Nephron progenitor cell (in vitro differentiated cells): ENCODE data around the gene TNRC6B.
"Not testable (repeated sequence)": the region's sequence is repeated elsewhere in the genome, so short reads cannot be mapped to it uniquely, and the experiment has no call there.

ENCODE experiments used
- DNase-seq: peaks from one replicate; pipeline ENCODE4 v3.0.0; 2021
- H3K27ac Mint-ChIP-seq: 2 replicates; pipeline ENCODE4 v1.8.0; 2021; ENCODE audit warnings: mild to moderate bottlenecking, moderate library complexity, mixed read lengths
- H3K27me3 Mint-ChIP-seq: 2 replicates; pipeline ENCODE4 v1.8.0; 2021; ENCODE audit warnings: mild to moderate bottlenecking, low read depth, mixed read lengths; ENCODE audit not compliant: poor library complexity
- H3K36me3 Mint-ChIP-seq: 2 replicates; pipeline ENCODE4 v1.8.0; 2021; ENCODE audit warnings: low read depth, mixed read lengths
- H3K4me1 Mint-ChIP-seq: 2 replicates; pipeline ENCODE4 v1.8.0; 2021; ENCODE audit warnings: mixed read lengths
- H3K4me3 Mint-ChIP-seq: 2 replicates; pipeline ENCODE4 v1.8.0; 2021; ENCODE audit warnings: mild to moderate bottlenecking, moderate library complexity, mixed read lengths
- H3K9me3 Mint-ChIP-seq: 2 replicates; pipeline ENCODE4 v1.8.0; 2021; ENCODE audit warnings: mild to moderate bottlenecking, moderate library complexity, mixed read lengths
- CTCF ChIP-seq: fragments of 200-600 bp; sonication (generic); IDR thresholded peaks from 2 replicates; pipeline ENCODE4 v1.5.0; 2021; ENCODE audit warnings: antibody characterized with exemption

Gene TNRC6B

DNA sequence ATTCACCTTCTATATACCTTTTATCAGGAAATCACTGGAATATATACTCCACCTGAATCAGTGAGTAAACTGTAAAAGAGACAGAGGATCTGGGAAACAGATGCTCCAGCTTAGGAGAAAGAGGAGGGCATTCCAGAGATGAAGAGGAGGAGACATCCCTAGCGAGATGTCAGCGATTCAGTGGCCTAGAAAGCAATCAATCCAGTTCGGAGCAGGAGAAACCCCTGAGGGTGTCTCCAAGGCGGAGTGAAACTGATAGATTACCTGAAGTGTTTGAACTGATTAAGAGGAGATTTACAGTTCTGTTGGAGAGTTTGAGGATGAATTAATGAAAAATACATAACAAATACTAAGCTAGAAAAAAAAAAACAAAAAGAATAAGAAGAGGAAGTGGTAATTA is 24.5 kb upstream of the TNRC6B start:
- H3K27ac Mint-ChIP-seq = no peak overlapping the region
- TF ChIP-seq CTCF = no peak
- H3K9me3 Mint-ChIP-seq = peaks cover 6% of the 10 kb centered on the region
- peaks cover 4% of the 10 kb centered on the region for H3K27me3 Mint-ChIP-seq
- H3K4me1 Mint-ChIP-seq = peaks cover 13% of the 10 kb centered on the region
- peak; percentile 8 for DNase-seq
- no peak overlapping the region for H3K4me3 Mint-ChIP-seq
- H3K36me3 Mint-ChIP-seq = peaks cover 41% of the 10 kb centered on the region

GRCh38 chr22:40153705-40154104 is 24.0 kb upstream of the TNRC6B start:
- no peak for TF ChIP-seq CTCF
- DNase-seq = no peak
- peaks cover 38% of the 10 kb centered on the region for H3K36me3 Mint-ChIP-seq
- H3K9me3 Mint-ChIP-seq = peaks cover 6% of the 10 kb centered on the region
- peaks cover 13% of the 10 kb centered on the region for H3K4me1 Mint-ChIP-seq
- no peak overlapping the region for H3K4me3 Mint-ChIP-seq
- H3K27me3 Mint-ChIP-seq = no peaks in the 10 kb centered on the region
- H3K27ac Mint-ChIP-seq = no peak overlapping the region

DNA sequence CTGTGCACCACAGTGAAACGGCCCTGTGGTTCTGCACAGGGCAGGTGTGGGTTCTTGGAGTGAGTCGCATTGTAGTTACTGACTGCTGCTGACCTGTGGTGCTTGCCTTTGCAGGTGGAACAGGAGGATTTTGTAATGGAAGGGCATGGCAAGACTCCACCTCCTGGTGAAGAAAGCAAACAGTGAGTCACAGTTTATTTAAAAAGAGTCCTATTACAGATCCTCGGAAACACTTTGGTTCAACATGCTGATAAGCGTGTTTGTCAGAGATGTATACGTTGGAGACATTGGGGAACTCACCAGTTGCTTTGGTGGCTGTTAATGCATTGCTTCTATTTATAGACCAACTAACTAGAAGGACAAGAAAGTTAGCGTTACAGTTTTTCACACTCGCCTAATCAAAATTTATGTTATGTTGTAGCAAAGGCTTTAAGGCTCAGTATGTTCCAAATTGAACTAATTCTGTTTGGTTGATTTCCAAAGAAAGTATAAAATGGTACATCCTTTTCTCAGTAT is 21.7 kb upstream of the TNRC6B start:
- DNase-seq = no peak
- Mint-ChIP-seq H3K27me3 (peaks cover 2% of the 10 kb centered on the region), H3K9me3 (peaks cover 9% of the 10 kb centered on the region), H3K4me3 (no peak overlapping the region), H3K27ac (peak overlapping the region; percentile 65), H3K36me3 (peaks cover 37% of the 10 kb centered on the region), H3K4me1 (peaks cover 13% of the 10 kb centered on the region)
- TF ChIP-seq CTCF = no peak

- H3K4me3 Mint-ChIP-seq, H3K27me3 Mint-ChIP-seq, H3K27ac Mint-ChIP-seq, H3K9me3 Mint-ChIP-seq, DNase-seq: not testable (repeated sequence)
- Mint-ChIP-seq H3K4me1 (peaks cover 13% of the 10 kb centered on the region), H3K36me3 (peaks cover 40% of the 10 kb centered on the region)
Observed at GRCh38 chr22:40156682-40157081, 21.0 kb upstream of the TNRC6B start.

DNA sequence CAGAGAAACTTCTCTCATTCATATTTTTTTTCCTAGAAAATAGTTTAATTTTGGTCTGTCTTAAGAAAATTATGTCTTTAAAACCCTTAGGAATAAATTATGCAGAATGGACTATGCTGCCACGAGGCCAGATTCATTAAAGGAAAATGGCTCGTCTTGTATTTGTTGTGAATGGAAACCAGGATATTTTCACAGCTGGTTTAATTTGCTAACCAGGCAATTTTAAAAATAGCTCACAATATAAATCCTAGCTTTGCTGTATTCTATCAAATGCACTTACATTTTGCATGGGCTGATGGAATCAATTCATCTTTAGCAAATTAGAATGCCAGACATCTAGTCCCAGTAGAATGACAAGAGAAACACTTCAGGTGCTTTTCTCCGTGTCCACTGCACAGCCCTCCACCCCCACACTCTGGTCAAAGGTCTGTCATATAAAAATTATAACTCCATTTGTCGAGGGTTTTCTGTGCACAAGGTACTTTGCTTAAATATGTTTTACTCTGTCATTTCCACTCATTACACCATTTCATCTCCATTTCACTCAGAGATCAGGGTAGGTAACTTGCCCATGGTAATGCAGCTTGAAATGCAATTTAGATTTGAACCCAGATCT is 20.3 kb upstream of the TNRC6B start:
- DNase-seq = no peak
- Mint-ChIP-seq H3K4me3 (no peak overlapping the region), H3K4me1 (peaks cover 13% of the 10 kb centered on the region), H3K27me3 (peaks cover 2% of the 10 kb centered on the region), H3K9me3 (peaks cover 7% of the 10 kb centered on the region), H3K36me3 (peaks cover 43% of the 10 kb centered on the region), H3K27ac (no peak overlapping the region)
- no peak for TF ChIP-seq CTCF

- Mint-ChIP-seq H3K4me1 (no peaks in the 10 kb centered on the region), H3K27me3 (peaks cover 2% of the 10 kb centered on the region), H3K4me3 (no peak overlapping the region), H3K36me3 (peaks cover 60% of the 10 kb centered on the region), H3K9me3 (peaks cover 14% of the 10 kb centered on the region), H3K27ac (no peak overlapping the region)
- no peak for DNase-seq
- TF ChIP-seq CTCF = no peak
Observed at GRCh38 chr22:40161194-40161593, 16.5 kb upstream of the TNRC6B start.

- not testable (repeated sequence) for H3K27me3 Mint-ChIP-seq, H3K4me3 Mint-ChIP-seq, DNase-seq, H3K27ac Mint-ChIP-seq, H3K4me1 Mint-ChIP-seq
- peaks cover 64% of the 10 kb centered on the region for H3K36me3 Mint-ChIP-seq
- H3K9me3 Mint-ChIP-seq = peaks cover 14% of the 10 kb centered on the region
Observed at GRCh38 chr22:40165537-40165936, 12.2 kb upstream of the TNRC6B start.
